GM12891 (cell line): ENCODE results near the gene TRIM7. TPM values are rescaled to one million over a fixed set of nuclear protein-coding genes. Genes with fewer than 3 reads are reported as not detected.

Experiments used
- DNase-seq: peaks from one replicate; pipeline ENCODE4 v3.0.0; 2011; ENCODE audit warnings: low spot score; ENCODE audit not compliant: insufficient read length
- FAIRE-seq: peaks from 2 replicates; lab custom pipeline; 2011; peaks lifted over from hg19 to GRCh38; lab: Jason Lieb, UNC
- PAX5 ChIP-seq: IDR thresholded peaks from 2 replicates; pipeline ENCODE4 v1.6.1; 2011; ENCODE audit warnings: low read length, moderate library complexity, mild to moderate bottlenecking; ENCODE audit not compliant: insufficient read depth, severe bottlenecking
- POLR2A ChIP-seq: IDR thresholded peaks from 2 replicates; pipeline ENCODE4 v1.6.1; 2011; ENCODE audit warnings: low read depth, low read length, control low read depth
- POLR2AphosphoS5 ChIP-seq: IDR thresholded peaks from 2 replicates; pipeline ENCODE4 v1.6.1; 2011; ENCODE audit warnings: low read depth, low read length, control low read depth
- POU2F2 ChIP-seq: IDR thresholded peaks from 2 replicates; pipeline ENCODE4 v1.6.1; 2011; ENCODE audit warnings: low read depth, mild to moderate bottlenecking, control low read depth, low read length, moderate library complexity
- SPI1 ChIP-seq: IDR thresholded peaks from 2 replicates; pipeline ENCODE4 v1.6.1; 2011; ENCODE audit warnings: low read depth, low read length, control low read depth
- TAF1 ChIP-seq: IDR thresholded peaks from 2 replicates; pipeline ENCODE4 v1.6.1; 2011; ENCODE audit warnings: low read depth, low read length, control low read depth
- polyA plus RNA-seq: library from polyadenylated mRNA; unstranded; fragments of >200 nt; gene quantifications from one replicate; pipeline ENCODE4 v1.2.1, GENCODE V29; 2012; ENCODE audit warnings: low read depth, missing spikeins, inconsistent platforms; ENCODE audit not compliant: missing spikeins

TRIM7 gene
- polyA plus RNA-seq: 0.19 TPM

DNA sequence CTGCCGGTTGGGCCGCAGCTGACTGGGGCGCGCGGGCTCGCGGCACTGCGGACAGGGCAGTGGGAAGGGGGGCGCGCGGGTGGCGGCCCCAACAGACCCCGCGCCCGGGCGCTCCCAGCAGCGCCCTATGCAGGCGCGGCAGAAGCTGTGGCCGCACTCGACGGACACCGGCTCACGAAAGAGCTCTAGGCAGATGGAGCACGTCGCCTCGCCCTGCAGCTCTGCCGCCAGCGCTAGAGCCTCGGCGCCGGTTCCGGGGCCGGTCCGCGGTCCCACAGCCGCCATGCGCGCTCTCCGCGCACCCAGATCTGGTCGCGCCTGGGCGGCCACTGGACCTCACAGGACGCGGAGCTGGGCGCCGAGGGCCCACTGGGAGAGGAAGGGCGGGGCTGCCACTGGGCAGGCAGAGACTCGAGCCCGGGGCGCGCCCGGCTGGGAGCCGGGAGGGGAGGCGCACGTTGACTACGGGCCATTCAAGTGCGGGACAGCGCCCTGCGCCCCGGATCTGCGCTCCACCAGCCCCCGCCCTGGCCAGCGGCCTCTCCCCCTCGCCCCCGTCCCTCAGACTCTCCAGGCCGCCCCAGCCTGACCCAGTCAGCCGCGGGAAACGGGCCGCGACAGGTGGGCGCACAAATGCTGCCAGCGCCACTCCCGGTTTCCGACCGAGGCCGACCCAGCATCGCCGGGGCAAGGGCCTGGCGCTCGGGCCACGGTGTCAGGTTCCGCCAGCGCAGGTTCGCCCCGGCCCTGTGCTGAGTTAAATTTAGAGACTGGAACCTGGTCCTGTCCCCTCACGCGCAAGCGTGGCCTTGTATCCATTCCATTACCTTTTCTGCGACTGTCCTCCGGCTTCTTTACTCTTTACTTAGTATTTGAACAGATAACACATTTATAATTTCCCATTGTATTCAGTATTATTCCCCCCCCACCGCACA is at the start of gene TRIM7:
TRIM7 (minus strand) TSS at position 371 of the 935 bp plus-strand sequence; CDS start at position 285, 86 bp downstream.
- FAIRE-seq: no peak

GRCh38 chr5:181248277-181248676 is 43.3 kb upstream of the TRIM7 start:
- FAIRE-seq (no peak), DNase-seq (no peak)
- TF ChIP-seq POLR2A (no peak), PAX5 (no peak), TAF1 (no peak), POU2F2 (no peak), POLR2AphosphoS5 (no peak), SPI1 (no peak)

More for the DNA sequence above, at the start of gene TRIM7:
- TF ChIP-seq POLR2AphosphoS5: no peak
- TF ChIP-seq PAX5: no peak
- TF ChIP-seq POU2F2: no peak
- no peak for TF ChIP-seq TAF1
- TF ChIP-seq SPI1: no peak
- no peak for TF ChIP-seq POLR2A
- no peak for DNase-seq

- FAIRE-seq: no peak
- TF ChIP-seq POLR2AphosphoS5: peak; percentile 37; the same call in 1 of the 2 replicates
- no peak for TF ChIP-seq SPI1
- peak; percentile 56; the same call in 1 of the 2 replicates for TF ChIP-seq POLR2A
- TF ChIP-seq TAF1: peak; percentile 8; the same call in 1 of the 2 replicates
- TF ChIP-seq PAX5: peak; percentile 6
- no peak for TF ChIP-seq POU2F2
- peak; percentile 79 for DNase-seq
Observed at GRCh38 chr5:181246276-181247049, 41.5 kb upstream of the TRIM7 start.

- no peak for TF ChIP-seq PAX5
- TF ChIP-seq SPI1: no peak
- TF ChIP-seq POLR2A: no peak
- no peak for TF ChIP-seq POU2F2
- no peak for TF ChIP-seq TAF1
- DNase-seq (no peak), FAIRE-seq (no peak)
Observed at GRCh38 chr5:181245427-181246275, 40.7 kb upstream of the TRIM7 start.

DNA sequence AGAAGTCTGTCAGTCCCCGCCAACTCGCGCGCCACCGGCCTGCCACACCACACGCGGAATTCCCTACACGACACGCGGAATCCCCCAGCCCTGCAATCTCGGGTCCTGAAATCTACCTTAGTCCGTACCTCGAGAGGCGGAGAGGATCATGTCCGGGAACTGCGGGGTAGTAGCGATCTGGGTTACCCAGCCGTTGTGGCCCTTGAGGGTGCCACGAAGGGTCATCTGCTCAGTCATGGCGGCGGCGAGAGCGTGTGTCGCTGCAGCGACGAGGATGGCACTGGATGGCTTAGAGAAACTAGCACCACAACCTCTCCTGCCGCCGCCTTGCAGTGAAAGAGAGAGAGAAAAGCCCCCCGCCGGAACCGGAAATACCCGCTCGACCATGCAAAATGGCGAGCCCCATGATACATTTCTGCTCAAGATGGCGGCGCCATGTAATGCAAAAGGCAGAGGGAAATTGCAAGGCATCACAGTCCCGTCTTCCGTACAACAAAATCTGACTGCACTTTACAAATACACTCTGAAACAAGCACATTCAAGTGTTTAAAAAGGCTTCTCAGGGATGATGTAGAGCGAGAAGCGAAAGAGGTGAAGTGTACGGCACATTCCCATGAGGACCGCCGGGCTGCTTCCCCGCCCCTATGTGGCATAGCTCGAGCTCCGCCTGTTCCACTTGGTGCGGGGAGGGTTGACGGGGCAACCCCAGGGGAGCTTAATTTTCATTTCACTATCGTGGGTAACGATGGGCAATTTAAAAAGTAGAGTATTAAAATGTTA is 38.8 kb upstream of the TRIM7 start, which contains the start of gene RACK1:
RACK1 (minus strand) TSS at position 343 of the 780 bp plus-strand sequence; CDS start at position 237, 106 bp downstream.
- TF ChIP-seq TAF1 (peak; percentile 100), POLR2A (peak; percentile 98), SPI1 (no peak), PAX5 (no peak), POLR2AphosphoS5 (peak; percentile 99), POU2F2 (peak; percentile 64)
- DNase-seq: no peak
- peak; percentile 33 for FAIRE-seq

DNA sequence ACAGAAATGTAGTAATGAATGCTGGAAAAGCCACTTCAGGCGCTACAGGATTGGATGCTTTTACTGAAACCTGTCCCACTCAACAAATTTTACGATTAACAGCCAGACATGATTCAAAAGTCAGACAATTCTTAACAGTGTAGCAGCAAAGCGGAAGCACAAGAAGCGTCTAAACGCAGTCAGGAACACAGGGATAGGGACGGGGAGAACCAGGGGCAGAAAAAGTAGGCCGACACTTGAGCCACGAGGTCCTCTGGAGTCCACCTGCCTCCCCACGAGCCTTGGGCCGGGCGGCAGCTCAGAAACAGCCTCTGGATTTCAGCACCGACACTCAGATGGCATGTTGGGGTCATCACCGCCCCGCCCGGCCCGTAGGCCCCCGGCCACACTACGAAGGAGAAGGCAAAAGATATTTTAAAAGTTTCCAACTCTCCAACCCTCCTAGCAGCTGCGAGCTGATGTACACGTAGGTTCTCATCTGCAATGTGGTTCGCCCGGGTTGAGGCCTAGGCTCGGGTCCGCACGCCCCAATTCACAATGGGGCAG is 38.1 kb upstream of the TRIM7 start:
- FAIRE-seq (no peak), DNase-seq (no peak)
- TF ChIP-seq SPI1: no peak
- TF ChIP-seq TAF1: no peak
- no peak for TF ChIP-seq POLR2A
- TF ChIP-seq POLR2AphosphoS5: no peak
- TF ChIP-seq POU2F2: no peak
- no peak for TF ChIP-seq PAX5

DNA sequence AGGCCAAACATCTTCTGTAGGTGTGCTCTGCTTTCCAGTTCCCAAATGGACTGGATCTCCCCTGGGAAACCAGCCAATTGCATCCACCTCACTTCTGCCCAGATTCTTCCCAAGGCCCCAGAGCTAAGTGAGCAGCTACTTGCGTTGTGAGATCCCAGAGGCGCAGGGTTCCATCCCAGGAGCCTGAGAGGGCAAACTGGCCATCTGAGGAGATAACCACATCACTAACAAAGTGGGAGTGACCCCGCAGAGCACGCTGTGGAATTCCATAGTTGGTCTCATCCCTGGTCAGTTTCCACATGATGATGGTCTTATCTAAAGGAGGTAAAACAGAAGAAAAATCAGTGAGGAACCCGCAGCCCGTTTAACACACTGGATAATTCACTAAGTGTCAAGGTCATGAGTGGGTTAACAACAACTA is 37.0 kb upstream of the TRIM7 start:
- FAIRE-seq (no peak), DNase-seq (no peak)
- TF ChIP-seq PAX5 (no peak), TAF1 (no peak), POU2F2 (no peak), POLR2AphosphoS5 (no peak), POLR2A (no peak), SPI1 (no peak)

DNA sequence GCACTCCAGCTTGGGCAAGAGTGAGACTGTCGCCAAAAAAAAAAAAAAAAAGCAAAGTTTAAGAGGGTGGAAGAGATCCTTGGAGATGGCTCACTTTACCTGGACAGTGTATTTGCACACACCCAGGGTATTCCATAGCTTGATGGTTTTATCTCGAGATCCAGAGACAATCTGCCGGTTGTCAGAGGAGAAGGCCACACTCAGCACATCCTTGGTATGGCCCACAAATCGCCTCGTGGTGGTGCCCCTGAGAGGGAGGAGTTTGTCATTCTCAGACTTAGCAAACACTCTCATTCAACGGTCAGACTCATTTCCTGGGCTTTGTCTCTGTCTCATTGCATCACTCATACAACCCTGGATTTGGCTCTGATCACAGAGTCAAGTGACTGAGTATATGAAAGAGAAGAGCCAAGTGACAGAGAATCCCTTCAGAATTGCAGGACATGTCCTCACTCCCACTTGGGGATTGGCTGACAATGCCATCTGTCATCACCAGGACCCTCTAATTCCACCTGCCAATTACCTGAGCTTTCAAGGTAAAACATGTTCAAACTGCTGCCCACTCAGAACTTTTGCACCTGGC is 36.5 kb upstream of the TRIM7 start:
- TF ChIP-seq POLR2AphosphoS5 (0 out of 2 replicates have a peak, but pooled peaks have one; percentile 18), SPI1 (no peak), TAF1 (no peak), PAX5 (no peak)
- FAIRE-seq (no peak), DNase-seq (no peak)
